HUDEP-2 (cell line): Measurements from ENCODE around the gene THOP1.
A peak's percentile ranks its signal among the peaks of the same experiment; 100 is the strongest.
"Not testable (repeated sequence)": the region's sequence is repeated elsewhere in the genome, so short reads cannot be mapped to it uniquely, and the experiment has no call there.

Experiments used
- DNase-seq, 76 experiments: peaks; one replicate each; lab custom pipeline; 2025; ENCODE audit not compliant: unreplicated experiment in 76 of 76; lab: John Stamatoyannopoulos, UW

THOP1 gene

GRCh38 chr19:2780284-2780683 is 5.0 kb upstream of the THOP1 start:
- DNase-seq: no peak

DNA sequence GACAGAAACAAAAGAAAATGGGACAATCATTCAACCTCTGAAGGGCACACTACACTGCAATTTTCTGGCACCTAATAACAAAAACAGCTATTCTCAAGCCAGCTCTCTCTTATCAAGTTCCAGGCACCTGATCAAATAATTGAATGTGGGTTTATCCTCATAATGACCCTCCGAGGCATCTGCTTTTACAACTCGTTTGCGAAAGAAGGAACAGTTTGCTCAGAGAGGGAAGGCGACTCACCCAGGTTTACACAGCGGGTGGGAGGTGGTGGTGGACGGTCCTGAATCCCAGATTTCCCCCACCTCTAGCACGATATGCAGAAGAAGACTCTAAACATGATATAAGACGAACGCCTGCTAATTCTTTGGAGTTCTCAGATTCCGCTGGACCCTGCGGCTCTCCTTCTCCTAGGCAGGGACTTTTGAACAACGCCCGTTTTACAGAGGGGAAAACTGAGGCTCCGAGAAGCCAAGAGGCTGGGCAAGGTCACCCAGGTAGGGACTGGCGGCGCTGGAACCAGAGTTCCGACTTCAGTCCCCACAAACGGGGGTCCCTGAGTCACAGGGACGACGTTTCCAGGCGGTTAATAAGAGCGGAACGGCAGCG is 2.9 kb upstream of the THOP1 start:
- peak in 6 of 76 experiments; percentile 0 to 34 (median 22) for DNase-seq

DNA sequence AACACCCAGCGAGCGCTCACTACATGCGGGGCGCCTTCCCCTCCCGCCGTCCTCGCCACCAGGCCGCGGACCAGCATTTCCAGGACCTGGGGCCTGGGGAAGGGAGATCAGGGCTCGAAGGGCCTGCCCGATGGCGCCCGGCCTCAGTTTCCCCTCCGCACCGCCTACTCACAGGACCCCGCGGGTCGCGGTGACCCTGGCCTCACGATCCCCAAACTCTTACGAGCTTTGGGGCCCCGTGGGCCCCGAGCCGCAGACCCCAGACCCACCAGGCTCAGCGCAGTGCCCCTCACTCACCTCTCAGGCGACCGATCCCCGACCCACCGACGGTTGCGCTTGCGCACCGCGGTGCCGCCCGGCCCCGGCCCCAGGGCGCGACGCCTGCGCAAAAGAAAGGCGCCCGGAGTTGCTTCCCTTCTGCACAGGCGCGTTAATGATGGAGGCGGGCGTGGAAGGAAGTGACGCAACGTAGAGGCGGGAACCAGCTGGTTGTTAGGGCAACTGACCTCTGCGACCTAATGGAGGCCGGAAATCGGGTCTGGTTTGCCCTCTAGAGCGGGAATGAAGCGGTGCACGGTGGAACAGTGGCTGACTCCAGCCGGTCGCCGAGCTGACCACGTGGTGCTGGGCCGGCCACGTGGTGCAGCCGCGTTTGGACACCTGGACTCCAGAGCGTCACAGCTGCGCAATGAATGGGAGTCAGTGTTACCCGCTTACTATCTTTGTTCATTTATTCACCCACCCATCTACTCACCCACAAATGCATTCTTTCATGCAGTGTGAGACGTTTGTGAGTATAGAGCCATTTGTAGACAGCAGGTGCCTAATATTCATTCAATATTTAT is 2.1 kb upstream of the THOP1 start, which contains the start of gene SGTA:
TSS of gene SGTA (minus strand) at position 338 of the 845 bp plus-strand sequence. CDS start 14,205 bp downstream, outside the sequence.
- DNase-seq: peak in 75 of 76 experiments; percentile 84 to 100 (median 99)

- no peak for DNase-seq
These were observed 1.5 kb upstream of the THOP1 start for GRCh38 chr19:2783781-2784145.

DNA sequence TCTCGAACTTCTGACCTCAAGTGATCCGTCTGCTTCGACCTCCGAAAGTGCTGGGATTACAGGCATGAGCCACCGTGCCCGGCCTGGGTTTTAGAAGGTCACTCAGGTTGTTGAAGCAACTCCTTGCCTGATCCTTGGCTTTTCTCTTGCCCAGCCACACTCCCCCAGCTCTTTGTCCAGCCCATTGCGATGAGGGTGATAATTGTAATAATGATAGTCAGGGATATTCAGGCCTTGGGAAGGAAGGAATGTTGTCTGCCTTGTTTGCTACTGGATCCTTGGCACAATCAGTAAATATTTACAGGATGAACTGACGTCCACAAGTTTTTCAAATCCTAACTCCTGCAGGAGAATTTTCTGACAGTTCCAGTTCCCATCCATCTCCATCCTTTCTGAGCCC is 1.8 kb downstream of the THOP1 start:
- DNase-seq: no peak

GRCh38 chr19:2788237-2788636 is 2.9 kb downstream of the THOP1 start:
- DNase-seq: no peak

- no peak for DNase-seq
These were observed 4.9 kb downstream of the THOP1 start for GRCh38 chr19:2790194-2790556.

GRCh38 chr19:2790557-2791271 is 5.4 kb downstream of the THOP1 start:
- no peak for DNase-seq

GRCh38 chr19:2791440-2791839 is 6.1 kb downstream of the THOP1 start:
- no peak for DNase-seq

DNA sequence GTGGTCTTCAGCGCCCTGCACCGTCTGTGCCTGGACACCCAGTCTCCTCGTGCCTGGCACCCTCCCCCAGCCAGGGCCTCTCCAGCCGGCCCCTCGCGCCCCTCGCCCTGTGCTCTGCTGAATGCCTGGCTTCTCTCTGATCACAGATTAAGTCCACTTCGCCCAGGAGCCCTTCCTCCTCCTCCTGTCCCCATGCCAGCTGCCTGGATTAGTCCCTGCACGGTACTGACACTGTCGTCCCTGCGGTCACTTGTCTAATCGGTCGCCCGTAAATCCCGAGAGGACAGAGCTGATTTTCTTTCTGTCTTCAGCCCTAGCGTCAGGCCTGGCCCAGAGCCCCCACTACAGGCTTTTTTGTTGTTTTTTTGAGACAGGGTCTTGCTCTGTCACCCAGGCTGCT is 6.6 kb downstream of the THOP1 start:
- no peak for DNase-seq

GRCh38 chr19:2792666-2793065 is 7.4 kb downstream of the THOP1 start:
- not testable (repeated sequence) for DNase-seq

- no peak for DNase-seq
These were observed 7.8 kb downstream of the THOP1 start for GRCh38 chr19:2793126-2793525.

GRCh38 chr19:2793577-2793976 is 8.3 kb downstream of the THOP1 start:
- no peak for DNase-seq

DNA sequence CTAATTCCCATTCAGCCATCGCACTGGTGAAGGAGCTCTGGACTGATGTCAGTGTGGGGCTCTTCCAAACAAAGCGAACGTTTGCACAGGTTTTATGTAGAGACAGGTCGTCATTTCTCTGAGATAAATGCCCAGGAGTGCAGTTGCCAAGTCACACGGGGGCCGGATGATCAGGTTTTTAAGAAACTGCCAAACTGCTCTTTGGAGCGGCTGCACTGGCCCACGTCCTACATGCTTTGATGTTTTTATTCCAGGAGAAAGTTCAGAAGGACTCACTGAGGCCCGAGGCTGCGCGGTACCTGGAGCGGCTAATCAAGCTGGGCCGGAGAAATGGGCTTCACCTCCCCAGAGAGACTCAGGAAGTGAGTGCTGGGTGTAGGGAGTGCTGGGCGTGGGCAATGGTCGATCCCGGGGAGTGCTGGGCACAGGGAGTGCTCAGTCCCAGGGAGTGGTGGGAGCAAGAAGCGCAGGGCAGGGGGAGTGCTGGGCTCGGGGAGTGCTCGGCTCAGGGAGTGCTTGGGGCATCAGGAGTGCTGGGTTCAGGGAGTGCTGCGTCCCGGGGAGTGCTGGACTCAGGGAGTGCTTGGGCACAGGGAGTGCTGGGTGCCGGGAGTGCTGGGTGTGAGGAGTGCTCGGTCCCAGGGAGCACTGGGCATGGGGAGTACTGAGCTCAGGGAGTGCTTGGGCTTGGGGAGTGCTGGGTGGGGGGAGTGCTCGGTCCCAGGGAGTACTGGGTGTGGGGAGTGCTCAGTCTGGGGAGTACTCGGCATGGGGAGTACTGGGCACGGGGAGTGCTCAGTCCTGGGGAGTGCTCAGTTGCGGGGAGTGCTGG is 10.7 kb downstream of the THOP1 start:
- DNase-seq: no peak

- DNase-seq: no peak
These were observed 11.5 kb downstream of the THOP1 start for GRCh38 chr19:2796659-2797266.

GRCh38 chr19:2797280-2797679 is 12.0 kb downstream of the THOP1 start:
- DNase-seq: no peak

DNA sequence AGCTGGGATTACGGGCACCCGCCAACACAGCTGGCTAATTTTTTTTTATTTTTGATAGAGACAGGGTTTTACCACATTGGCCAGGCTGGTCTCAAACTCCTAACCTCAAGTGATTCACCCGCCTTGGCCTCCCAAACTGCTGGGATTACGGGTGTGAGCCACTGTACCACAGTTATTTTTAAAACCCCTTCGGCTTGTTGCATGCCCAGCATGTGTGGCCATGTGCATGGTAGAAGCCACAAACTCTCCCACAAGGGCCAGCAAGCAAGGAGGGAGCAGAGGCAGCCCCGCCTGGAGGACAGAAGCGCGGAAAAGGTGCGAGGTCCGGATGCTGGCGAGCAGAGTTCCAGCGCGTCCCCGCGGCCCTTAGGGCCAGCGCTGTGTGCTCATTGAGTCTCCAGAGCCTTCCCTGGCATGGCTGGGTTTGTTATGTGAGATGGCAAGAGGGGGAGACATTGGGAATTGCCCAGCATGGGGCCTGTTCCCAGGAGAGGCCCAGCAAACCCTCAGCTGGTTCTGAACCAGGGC is 12.9 kb downstream of the THOP1 start:
- no peak for DNase-seq

GRCh38 chr19:2798733-2799132 is 13.4 kb downstream of the THOP1 start:
- DNase-seq: peak in 69 of 76 experiments; percentile 20 to 93 (median 67)

- DNase-seq: no peak
These were observed 14.1 kb downstream of the THOP1 start for GRCh38 chr19:2799273-2800020.
